GM12878 (cell line): Measurements from ENCODE around the gene TSSK2. TPM values are rescaled to one million over a fixed set of nuclear protein-coding genes. Genes with fewer than 3 reads are reported as not detected.
A peak's percentile ranks its signal among the peaks of the same experiment; 100 is the strongest.

Experiments
- BRCA1 ChIP-seq: IDR thresholded peaks from 2 replicates; pipeline ENCODE4 v1.6.1; 2011; ENCODE audit warnings: low read depth, low read length, improper control_type of control experiment
- DPF2 ChIP-seq: fragments of 450-650 bp; IDR thresholded peaks from 2 replicates; pipeline ENCODE4 v1.6.1; 2017; ENCODE audit warnings: mild to moderate bottlenecking
- EED ChIP-seq: sonication (generic); IDR thresholded peaks from 2 replicates; pipeline ENCODE4 v1.6.1; 2016; ENCODE audit warnings: antibody characterized with exemption, low read depth
- NFIC ChIP-seq: IDR thresholded peaks from 2 replicates; pipeline ENCODE4 v1.6.1; 2012; ENCODE audit warnings: low read depth, mild to moderate bottlenecking, inconsistent platforms, low read length, moderate library complexity
- RUNX3 ChIP-seq: IDR thresholded peaks from 2 replicates; pipeline ENCODE4 v1.6.1; 2012; ENCODE audit warnings: low read length, inconsistent platforms
- SP1 ChIP-seq: IDR thresholded peaks from one replicate; pipeline ENCODE4 v1.6.1; 2011; ENCODE audit warnings: low read depth, low read length
- SRF ChIP-seq, 2 experiments: IDR thresholded peaks; 2 replicates each; pipeline ENCODE4 v1.6.1; 2011; ENCODE audit warnings: low read depth in 2 of 2, low read length in 2 of 2, mild to moderate bottlenecking in 1 of 2, moderate library complexity in 1 of 2
- STAT1 ChIP-seq: fragments of 450-650 bp; conservative IDR thresholded peaks from 2 replicates; pipeline ENCODE4 v1.6.1; 2014; ENCODE audit warnings: antibody characterized with exemption, mild to moderate bottlenecking
- USF2 ChIP-seq: IDR thresholded peaks from 2 replicates; pipeline ENCODE4 v1.6.1; 2011; ENCODE audit warnings: low read depth, low read length, improper control_type of control experiment, borderline replicate concordance
- polyA plus RNA-seq, 11 experiments: library from polyadenylated mRNA; depleted of rRNA in 4 of 11; unstranded in 6 of 11; stranded (reverse) in 5 of 11; fragments of >200 nt; fragmentation: Nextera tagmentation in 4 of 11; fragmentation: Illumina TruSeq in 1 of 11; extraction: Ambion mirVana in 4 of 11; extraction: Trizol in 1 of 11; gene quantifications; 1 replicate in 1 of 11; 2 replicates in 10 of 11; pipeline versions ENCODE4 v1.2.1 to v1.2.3, GENCODE V29; 2011 to 2016; ENCODE audit warnings: inconsistent platforms in 2 of 11, missing spikeins in 2 of 11, low read depth in 1 of 11
- total RNA-seq, 4 experiments: library from RNA; depleted of rRNA in 3 of 4; stranded (reverse); fragments of >200 nt in 3 of 4; fragmentation: Illumina TruSeq in 1 of 4; extraction: Trizol in 1 of 4; gene quantifications; 2 replicates each; pipeline versions ENCODE4 v1.2.1 to v1.2.3, GENCODE V29; 2013 to 2021
- TF ChIP-seq, protein P1 (sequence below): fragments of 450-650 bp; IDR thresholded peaks from 2 replicates; pipeline ENCODE4 v1.6.1; 2017; ENCODE audit warnings: mild to moderate bottlenecking, low read depth, inconsistent platforms; ENCODE audit not compliant: poor library complexity, severe bottlenecking

TSSK2 gene
- total and polyA plus RNA-seq, 10 of the 15 experiments (the other 5 are each of a cell fraction or from before 2014, with no cell fraction given): 0.03 to 0.17 TPM; not detected in 8

DNA sequence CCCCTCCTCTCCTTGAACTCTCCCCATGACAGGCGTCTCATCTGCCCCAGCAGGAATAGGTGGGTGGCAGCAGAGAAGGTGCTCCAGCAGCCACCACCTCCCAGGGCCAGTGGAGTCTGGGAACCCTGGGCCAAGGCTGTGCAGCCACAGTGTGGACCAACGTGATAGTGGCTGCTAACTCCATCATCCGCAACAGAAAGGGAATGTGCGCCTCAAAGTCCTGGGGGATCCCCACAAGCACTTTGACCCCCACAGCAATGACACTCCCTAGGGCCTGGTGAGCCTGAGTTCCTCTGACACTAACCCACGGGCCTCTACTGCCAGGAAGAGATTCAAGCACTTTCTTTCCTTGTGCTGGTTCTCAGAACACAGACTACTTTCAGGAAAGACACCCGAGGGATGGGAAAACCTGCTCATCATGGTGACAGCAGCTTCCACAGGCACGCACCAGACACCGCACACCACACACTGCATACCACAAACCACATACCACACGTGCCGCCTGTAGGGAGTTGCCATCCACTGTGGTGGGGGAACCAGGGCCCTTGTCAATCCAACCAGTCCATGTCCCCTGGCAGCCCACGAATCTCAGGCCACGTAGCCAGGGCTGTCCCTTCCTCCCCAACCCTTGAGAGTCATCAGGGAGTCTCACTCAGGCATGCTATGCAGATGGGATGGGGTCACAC lies 50.8 kb downstream of the TSSK2 start (continued):
- TF ChIP-seq, protein P1, sequence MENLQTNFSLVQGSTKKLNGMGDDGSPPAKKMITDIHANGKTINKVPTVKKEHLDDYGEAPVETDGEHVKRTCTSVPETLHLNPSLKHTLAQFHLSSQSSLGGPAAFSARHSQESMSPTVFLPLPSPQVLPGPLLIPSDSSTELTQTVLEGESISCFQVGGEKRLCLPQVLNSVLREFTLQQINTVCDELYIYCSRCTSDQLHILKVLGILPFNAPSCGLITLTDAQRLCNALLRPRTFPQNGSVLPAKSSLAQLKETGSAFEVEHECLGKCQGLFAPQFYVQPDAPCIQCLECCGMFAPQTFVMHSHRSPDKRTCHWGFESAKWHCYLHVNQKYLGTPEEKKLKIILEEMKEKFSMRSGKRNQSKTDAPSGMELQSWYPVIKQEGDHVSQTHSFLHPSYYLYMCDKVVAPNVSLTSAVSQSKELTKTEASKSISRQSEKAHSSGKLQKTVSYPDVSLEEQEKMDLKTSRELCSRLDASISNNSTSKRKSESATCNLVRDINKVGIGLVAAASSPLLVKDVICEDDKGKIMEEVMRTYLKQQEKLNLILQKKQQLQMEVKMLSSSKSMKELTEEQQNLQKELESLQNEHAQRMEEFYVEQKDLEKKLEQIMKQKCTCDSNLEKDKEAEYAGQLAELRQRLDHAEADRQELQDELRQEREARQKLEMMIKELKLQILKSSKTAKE: no peak
- peak; percentile 50 for TF ChIP-seq RUNX3
- no peak for TF ChIP-seq SP1
- no peak for TF ChIP-seq NFIC
- no peak for TF ChIP-seq DPF2
- TF ChIP-seq STAT1: no peak
- TF ChIP-seq EED: 0 out of 2 replicates have a peak, but pooled peaks have one; percentile 23
- no peak for TF ChIP-seq BRCA1
- TF ChIP-seq SRF (IDR thresholded peaks at IDR 0.05; ENCODE audit: low read depth in 2 of 2, low read length in 2 of 2): no peak
- TF ChIP-seq USF2: no peak

Other genes with a start within 250 kb of the TSSK2 start
- gene DGCR6, start 225.0 kb upstream of the TSSK2 start, total RNA-seq (2014; rRNA removed): 0.11 and 0.27 TPM in 2 replicates
- 0.13 TPM in 1 of 2 replicates, not detected in the other for gene DGCR6, start 225.0 kb upstream of the TSSK2 start, total RNA-seq (2014; rRNA removed; fragmentation: Illumina TruSeq; extraction: Trizol)
- gene DGCR6, start 225.0 kb upstream of the TSSK2 start, total RNA-seq (2021): 0.13 and 0.31 TPM in 2 replicates
- gene DGCR6, start 225.0 kb upstream of the TSSK2 start, polyA plus RNA-seq (2011; rRNA removed): 0.19 and 0.30 TPM in 2 replicates
- 0.06 and 0.19 TPM in 2 replicates for gene DGCR6, start 225.0 kb upstream of the TSSK2 start, polyA plus RNA-seq (2014; fragmentation: Illumina TruSeq; extraction: Trizol)
- gene DGCR6, start 225.0 kb upstream of the TSSK2 start, polyA plus RNA-seq (2014; fragmentation: Nextera tagmentation; extraction: Ambion mirVana): not detected
- 0.08 and 0.22 TPM in 2 replicates for gene DGCR6, start 225.0 kb upstream of the TSSK2 start, polyA plus RNA-seq (2014; rRNA removed)
- under 1 TPM; 0.36 to 0.54 TPM for gene DGCR6, start 225.0 kb upstream of the TSSK2 start, polyA plus RNA-seq (2016; fragmentation: Nextera tagmentation; extraction: Ambion mirVana)
- 0.05 and 0.06 TPM in 2 replicates for gene PRODH, start 195.0 kb upstream of the TSSK2 start, total RNA-seq (2014; rRNA removed)
- 0.05 TPM in 1 of 2 replicates, not detected in the other for gene PRODH, start 195.0 kb upstream of the TSSK2 start, total RNA-seq (2014; rRNA removed; fragmentation: Illumina TruSeq; extraction: Trizol)
- 0.13 TPM in 1 of 2 replicates, not detected in the other for gene PRODH, start 195.0 kb upstream of the TSSK2 start, total RNA-seq (2021)
- gene PRODH, start 195.0 kb upstream of the TSSK2 start, polyA plus RNA-seq (2011; rRNA removed): 0.10 TPM in 2 replicates
- gene PRODH, start 195.0 kb upstream of the TSSK2 start, polyA plus RNA-seq (2014; fragmentation: Illumina TruSeq; extraction: Trizol): not detected in 2 replicates
- not detected for gene PRODH, start 195.0 kb upstream of the TSSK2 start, polyA plus RNA-seq (2014; fragmentation: Nextera tagmentation; extraction: Ambion mirVana)
- 0.03 and 0.09 TPM in 2 replicates for gene PRODH, start 195.0 kb upstream of the TSSK2 start, polyA plus RNA-seq (2014; rRNA removed)
- under 1 TPM in 1 of 2 experiments, not detected in 1; 0.08 TPM for gene PRODH, start 195.0 kb upstream of the TSSK2 start, polyA plus RNA-seq (2016; fragmentation: Nextera tagmentation; extraction: Ambion mirVana)
- gene DGCR2, start 8.9 kb upstream of the TSSK2 start, total RNA-seq (2014; rRNA removed): 19.5 and 20.7 TPM in 2 replicates
- gene DGCR2, start 8.9 kb upstream of the TSSK2 start, total RNA-seq (2014; rRNA removed; fragmentation: Illumina TruSeq; extraction: Trizol): 7.6 and 10.2 TPM in 2 replicates
- 25.9 and 27.4 TPM in 2 replicates for gene DGCR2, start 8.9 kb upstream of the TSSK2 start, total RNA-seq (2021)
- 7.2 and 14.5 TPM in 2 replicates for gene DGCR2, start 8.9 kb upstream of the TSSK2 start, polyA plus RNA-seq (2011; rRNA removed)
- gene DGCR2, start 8.9 kb upstream of the TSSK2 start, polyA plus RNA-seq (2014; fragmentation: Illumina TruSeq; extraction: Trizol): 12.0 and 14.5 TPM in 2 replicates
- gene DGCR2, start 8.9 kb upstream of the TSSK2 start, polyA plus RNA-seq (2014; fragmentation: Nextera tagmentation; extraction: Ambion mirVana): under 1 TPM; 0.19 to 0.44 TPM
- gene DGCR2, start 8.9 kb upstream of the TSSK2 start, polyA plus RNA-seq (2014; rRNA removed): 17.5 and 18.7 TPM in 2 replicates
- 10 to 100 TPM; 24.1 to 28.4 TPM for gene DGCR2, start 8.9 kb upstream of the TSSK2 start, polyA plus RNA-seq (2016; fragmentation: Nextera tagmentation; extraction: Ambion mirVana)
- gene ESS2, start 13.3 kb downstream of the TSSK2 start, total RNA-seq (2014; rRNA removed): 12.5 and 13.5 TPM in 2 replicates
- gene ESS2, start 13.3 kb downstream of the TSSK2 start, total RNA-seq (2014; rRNA removed; fragmentation: Illumina TruSeq; extraction: Trizol): 6.0 and 6.4 TPM in 2 replicates
- gene ESS2, start 13.3 kb downstream of the TSSK2 start, total RNA-seq (2021): 17.9 and 18.3 TPM in 2 replicates
- 5.7 and 10.2 TPM in 2 replicates for gene ESS2, start 13.3 kb downstream of the TSSK2 start, polyA plus RNA-seq (2011; rRNA removed)
- gene ESS2, start 13.3 kb downstream of the TSSK2 start, polyA plus RNA-seq (2014; fragmentation: Illumina TruSeq; extraction: Trizol): 0.89 and 6.3 TPM in 2 replicates
- gene ESS2, start 13.3 kb downstream of the TSSK2 start, polyA plus RNA-seq (2014; fragmentation: Nextera tagmentation; extraction: Ambion mirVana): 1 to 10 TPM in 1 of 2 experiments, under 1 TPM in 1; 0.14 to 1.0 TPM
- 16.2 and 16.9 TPM in 2 replicates for gene ESS2, start 13.3 kb downstream of the TSSK2 start, polyA plus RNA-seq (2014; rRNA removed)
- 10 to 100 TPM; 14.2 to 15.0 TPM for gene ESS2, start 13.3 kb downstream of the TSSK2 start, polyA plus RNA-seq (2016; fragmentation: Nextera tagmentation; extraction: Ambion mirVana)
- gene GSC2, start 19.0 kb downstream of the TSSK2 start, total RNA-seq (2014; rRNA removed): not detected in 2 replicates
- gene GSC2, start 19.0 kb downstream of the TSSK2 start, total RNA-seq (2014; rRNA removed; fragmentation: Illumina TruSeq; extraction: Trizol): not detected in 2 replicates
- gene GSC2, start 19.0 kb downstream of the TSSK2 start, total RNA-seq (2021): not detected in 2 replicates
- not detected in 2 replicates for gene GSC2, start 19.0 kb downstream of the TSSK2 start, polyA plus RNA-seq (2011; rRNA removed)
- not detected in 2 replicates for gene GSC2, start 19.0 kb downstream of the TSSK2 start, polyA plus RNA-seq (2014; fragmentation: Illumina TruSeq; extraction: Trizol)
- not detected for gene GSC2, start 19.0 kb downstream of the TSSK2 start, polyA plus RNA-seq (2014; fragmentation: Nextera tagmentation; extraction: Ambion mirVana)
- not detected in 2 replicates for gene GSC2, start 19.0 kb downstream of the TSSK2 start, polyA plus RNA-seq (2014; rRNA removed)
- not detected for gene GSC2, start 19.0 kb downstream of the TSSK2 start, polyA plus RNA-seq (2016; fragmentation: Nextera tagmentation; extraction: Ambion mirVana)
- 64.5 and 75.9 TPM in 2 replicates for gene SLC25A1, start 47.4 kb downstream of the TSSK2 start, total RNA-seq (2014; rRNA removed)
- gene SLC25A1, start 47.4 kb downstream of the TSSK2 start, total RNA-seq (2014; rRNA removed; fragmentation: Illumina TruSeq; extraction: Trizol): 18.9 and 20.2 TPM in 2 replicates
- 79.0 and 90.6 TPM in 2 replicates for gene SLC25A1, start 47.4 kb downstream of the TSSK2 start, total RNA-seq (2021)
- 9.9 and 21.2 TPM in 2 replicates for gene SLC25A1, start 47.4 kb downstream of the TSSK2 start, polyA plus RNA-seq (2011; rRNA removed)
- 10.8 and 27.5 TPM in 2 replicates for gene SLC25A1, start 47.4 kb downstream of the TSSK2 start, polyA plus RNA-seq (2014; fragmentation: Illumina TruSeq; extraction: Trizol)
- 1 to 10 TPM; 2.3 to 7.8 TPM for gene SLC25A1, start 47.4 kb downstream of the TSSK2 start, polyA plus RNA-seq (2014; fragmentation: Nextera tagmentation; extraction: Ambion mirVana)
- 59.8 and 67.2 TPM in 2 replicates for gene SLC25A1, start 47.4 kb downstream of the TSSK2 start, polyA plus RNA-seq (2014; rRNA removed)
- gene SLC25A1, start 47.4 kb downstream of the TSSK2 start, polyA plus RNA-seq (2016; fragmentation: Nextera tagmentation; extraction: Ambion mirVana): 10 to 100 TPM; 33.2 to 75.3 TPM
- under 0.01 and 0.05 TPM in 2 replicates for gene CLTCL1, start 160.4 kb downstream of the TSSK2 start, total RNA-seq (2014; rRNA removed)
- gene CLTCL1, start 160.4 kb downstream of the TSSK2 start, total RNA-seq (2014; rRNA removed; fragmentation: Illumina TruSeq; extraction: Trizol): not detected in 2 replicates
- gene CLTCL1, start 160.4 kb downstream of the TSSK2 start, total RNA-seq (2021): 0.16 and 0.18 TPM in 2 replicates
- gene CLTCL1, start 160.4 kb downstream of the TSSK2 start, polyA plus RNA-seq (2011; rRNA removed): 0.07 and 0.35 TPM in 2 replicates
- gene CLTCL1, start 160.4 kb downstream of the TSSK2 start, polyA plus RNA-seq (2014; fragmentation: Illumina TruSeq; extraction: Trizol): 0.07 TPM in 1 of 2 replicates, not detected in the other
- gene CLTCL1, start 160.4 kb downstream of the TSSK2 start, polyA plus RNA-seq (2014; fragmentation: Nextera tagmentation; extraction: Ambion mirVana): under 1 TPM in 1 of 2 experiments, not detected in 1; 0.04 TPM
- gene CLTCL1, start 160.4 kb downstream of the TSSK2 start, polyA plus RNA-seq (2014; rRNA removed): 0.13 TPM in 1 of 2 replicates, not detected in the other
- under 1 TPM; 0.11 to 0.16 TPM for gene CLTCL1, start 160.4 kb downstream of the TSSK2 start, polyA plus RNA-seq (2016; fragmentation: Nextera tagmentation; extraction: Ambion mirVana)